B cell (primary cell): ENCODE measurements around the gene INF2. TPM values are rescaled to one million over a fixed set of nuclear protein-coding genes. Genes with fewer than 3 reads are reported as not detected.
"Not testable (repeated sequence)": the region's sequence is repeated elsewhere in the genome, so short reads cannot be mapped to it uniquely, and the experiment has no call there.

Source experiments
- ATAC-seq: fragments of 200-7000 bp; cut with Tn5 transposase; one replicate; pipeline ENCODE4 v1.10.0; 2021; ENCODE audit warnings: low read depth, mild to moderate bottlenecking, moderate number of reproducible peaks, moderate library complexity
- CTCF ChIA-PET: fragments of 350-600 bp; sonication (Branson Sonifier 250); formaldehyde crosslinking; loops from one replicate; lab custom pipeline; 2021; ENCODE audit warnings: antibody characterized with exemption, inconsistent platforms; lab: Charles Lee
- POLR2A ChIA-PET: fragments of 350-600 bp; sonication (Branson Sonifier 250); formaldehyde crosslinking; loops from one replicate; lab custom pipeline; 2021; ENCODE audit warnings: antibody characterized with exemption; lab: Charles Lee
- DNase-seq: peaks from one replicate; pipeline ENCODE4 v3.0.0; 2013
- H2AFZ ChIP-seq: 2 replicates; pipeline ENCODE4 v1.6.1; 2012; ENCODE audit warnings: mild to moderate bottlenecking, low read depth, low read length; ENCODE audit not compliant: insufficient read depth, poor library complexity, severe bottlenecking
- H3K27ac ChIP-seq, 2 donors: 1 replicate in 1 of 2; 2 replicates in 1 of 2; pipeline ENCODE4 v1.5.1; 2012 to 2013; ENCODE audit warnings: low read length in 2 of 2, mild to moderate bottlenecking in 2 of 2, moderate library complexity in 1 of 2
- H3K27me3 ChIP-seq, 4 experiments: fragments of 200-600 bp in 1 of 4; sonication (generic) in 1 of 4; replicated peaks in 1 of 4; 1 replicate in 2 of 4; 2 replicates in 2 of 4; pipeline versions ENCODE4 v1.6.1 to v1.7.0; 2013 to 2016; ENCODE audit warnings: low read length in 3 of 4, mild to moderate bottlenecking in 2 of 4, mixed read lengths in 1 of 4, moderate library complexity in 1 of 4; ENCODE audit not compliant: insufficient read depth in 4 of 4, control insufficient read depth in 3 of 4; ENCODE audit errors: control extremely low read depth in 1 of 4
- H3K36me3 ChIP-seq, 2 experiments: replicated peaks in 1 of 2; 1 replicate in 1 of 2; 2 replicates in 1 of 2; pipeline versions ENCODE4 v1.6.1 to v1.7.1; 2013; ENCODE audit warnings: low read length in 1 of 2; ENCODE audit not compliant: insufficient read depth in 2 of 2, control insufficient read depth in 1 of 2; ENCODE audit errors: control extremely low read depth in 1 of 2, extremely low read depth in 1 of 2
- H3K4me1 ChIP-seq, 2 donors: fragments of 200-600 bp in 1 of 2; sonication (generic) in 1 of 2; 1 replicate in 1 of 2; 2 replicates in 1 of 2; pipeline versions ENCODE4 v1.5.1 to v1.6.1; 2013 to 2017; ENCODE audit warnings: low read length in 2 of 2; ENCODE audit not compliant: control insufficient read depth in 2 of 2, insufficient read depth in 2 of 2
- H3K4me2 ChIP-seq: replicated peaks from 2 replicates; pipeline ENCODE3; 2012; ENCODE audit warnings: mild to moderate bottlenecking, low read depth, low read length; ENCODE audit not compliant: poor library complexity, severe bottlenecking
- H3K4me3 ChIP-seq, 5 experiments: fragments of 200-600 bp in 1 of 5; sonication (generic) in 1 of 5; 1 replicate in 3 of 5; 2 replicates in 2 of 5; pipeline versions ENCODE4 v1.5.1 to v1.7.0; 2011 to 2016; ENCODE audit warnings: low read length in 4 of 5, mild to moderate bottlenecking in 4 of 5, low read depth in 2 of 5, control low read depth in 1 of 5, moderate library complexity in 1 of 5; ENCODE audit not compliant: insufficient read depth in 1 of 5; ENCODE audit errors: control extremely low read depth in 1 of 5, extremely low read depth in 1 of 5
- H3K79me2 ChIP-seq: fragments of 200-600 bp; sonication (generic); one replicate; pipeline ENCODE4 v1.6.0; 2016; ENCODE audit warnings: low read length; ENCODE audit not compliant: control insufficient read depth, insufficient read depth
- H3K9ac ChIP-seq: fragments of 200-600 bp; sonication (generic); 2 replicates; pipeline ENCODE4 v1.6.1; 2017; ENCODE audit warnings: mild to moderate bottlenecking, low read length, moderate library complexity
- H3K9me3 ChIP-seq, 3 donors: one replicate each; pipeline versions ENCODE4 v1.6.1 to v1.7.1; 2013; ENCODE audit warnings: low read length in 2 of 3; ENCODE audit not compliant: control insufficient read depth in 2 of 3, insufficient read depth in 1 of 3; ENCODE audit errors: control extremely low read depth in 1 of 3
- H4K20me1 ChIP-seq: 2 replicates; pipeline ENCODE4 v1.6.0; 2012; ENCODE audit warnings: mild to moderate bottlenecking, low read length; ENCODE audit not compliant: insufficient read depth, control insufficient read depth, poor library complexity, severe bottlenecking
- H3K27ac Mint-ChIP-seq: one replicate; pipeline ENCODE4 v1.8.0; 2021; ENCODE audit warnings: mixed read lengths
- H3K27me3 Mint-ChIP-seq: one replicate; pipeline ENCODE4 v1.8.0; 2021; ENCODE audit warnings: mixed read lengths
- H3K4me1 Mint-ChIP-seq: one replicate; pipeline ENCODE4 v1.8.0; 2021; ENCODE audit warnings: mixed read lengths
- H3K4me3 Mint-ChIP-seq: one replicate; pipeline ENCODE4 v1.8.0; 2021; ENCODE audit warnings: mixed read lengths
- H3K9me3 Mint-ChIP-seq: one replicate; pipeline ENCODE4 v1.8.0; 2022; ENCODE audit warnings: mixed read lengths; ENCODE audit not compliant: insufficient read depth
- CTCF ChIP-seq: fragments of 200-600 bp; IDR thresholded peaks from one replicate; pipeline ENCODE4 v1.8.0; 2022; ENCODE audit warnings: antibody characterized with exemption, mild to moderate bottlenecking
- EZH2 ChIP-seq: IDR thresholded peaks from 2 replicates; pipeline ENCODE4 v1.6.1; 2012; ENCODE audit warnings: borderline replicate concordance, low read depth, mild to moderate bottlenecking, moderate library complexity, low read length; ENCODE audit not compliant: insufficient read depth, poor library complexity, severe bottlenecking
- WGBS: methylation state at CpG from one replicate; pipeline ENCODE4 v1.1.5; 2013; ENCODE audit warnings: missing lambda C conversion rate; ENCODE audit not compliant: insufficient coverage; 5-methylcytosine and 5-hydroxymethylcytosine counted together
- intact Hi-C: fragments of 100-400 bp; cut with micrococcal nuclease; formaldehyde crosslinking; loops from one replicate; pipeline ENCODE4 v1.10.0; 2022
- polyA plus RNA-seq: library from polyadenylated mRNA; depleted of rRNA; stranded (reverse); fragments of >200 nt; gene quantifications from 2 replicates; pipeline ENCODE4 v1.2.3, GENCODE V29; 2012
- total RNA-seq, 2 donors: library from RNA; stranded (reverse); fragments of 120-200 nt in 1 of 2; gene quantifications; 1 replicate in 1 of 2; 2 replicates in 1 of 2; pipeline versions ENCODE4 v1.2.3 to v1.2.4, GENCODE V29; 2013 to 2022

Gene INF2
- total and polyA plus RNA-seq, 2 donors (not counting 1 experiment from before 2014, with no cell fraction given) = 90.2 to 100 TPM

GRCh38 chr14:104749111-104749649 is 59.8 kb downstream of the INF2 start:
- H3K27ac Mint-ChIP-seq = no peak overlapping the region
- H3K79me2 ChIP-seq = peaks cover 19% of the 10 kb centered on the region
- H3K27ac ChIP-seq = no peak overlapping the region
- peaks cover 14 to 19% of the 10 kb centered on the region in 2 donors for H3K4me1 ChIP-seq
- no peaks in the 10 kb centered on the region for H3K27me3 Mint-ChIP-seq
- DNase-seq = no peak
- peaks cover 3% of the 10 kb centered on the region for H4K20me1 ChIP-seq
- WGBS = 62% methylated on average over 10 of the region's 11 CpGs
- H3K9me3 Mint-ChIP-seq = no peaks in the 10 kb centered on the region
- H3K36me3 ChIP-seq = no peaks in the 10 kb centered on the region
- peaks cover 0 to 10% (median 0%) of the 10 kb centered on the region in 3 donors for H3K9me3 ChIP-seq
- CTCF ChIA-PET = no interaction called here
- H3K4me2 ChIP-seq = no peak overlapping the region
- no peak overlapping the region for H3K4me3 ChIP-seq
- intact Hi-C loops = no loop called here
- no peak overlapping the region for H3K4me3 Mint-ChIP-seq
- peaks cover 19% of the 10 kb centered on the region for H3K4me1 Mint-ChIP-seq
- no peak for TF ChIP-seq EZH2
- no peak for TF ChIP-seq CTCF
- ATAC-seq = no peak
- no peaks in the 10 kb centered on the region for H3K27me3 ChIP-seq
- peak overlapping the region; percentile 24 for H2AFZ ChIP-seq
- no peak overlapping the region for H3K9ac ChIP-seq
- POLR2A ChIA-PET = no interaction called here

- Histone ChIP-seq H4K20me1 (peaks cover 13% of the 10 kb centered on the region), H3K27me3 (no peaks in the 10 kb centered on the region), H3K36me3 (no peaks in the 10 kb centered on the region), H3K4me1 (peaks cover 18 to 24% of the 10 kb centered on the region in 2 donors), H3K4me3 (no peak overlapping the region), H2AFZ (no peak overlapping the region), H3K79me2 (peaks cover 29% of the 10 kb centered on the region), H3K9me3 (peaks cover 0 to 12% (median 0%) of the 10 kb centered on the region in 3 donors), H3K9ac (no peak overlapping the region), H3K4me2 (no peak overlapping the region), H3K27ac (no peak overlapping the region)
- ChIA-PET CTCF (interaction anchor here (1.0 to 1.7 kb wide), 2 partner anchors 76 to 85 kb away, joined by 3 to 4 read pairs; no protein-coding TSS in a partner anchor), POLR2A (no interaction called here)
- no peaks in the 10 kb centered on the region for H3K27me3 Mint-ChIP-seq
- TF ChIP-seq EZH2 = no peak
- ATAC-seq (no peak), DNase-seq (no peak)
- no peaks in the 10 kb centered on the region for H3K9me3 Mint-ChIP-seq
- peaks cover 27% of the 10 kb centered on the region for H3K4me1 Mint-ChIP-seq
- 82% methylated on average over 8 of the region's 12 CpGs for WGBS
- intact Hi-C loops = loop anchor here (5.0 kb wide), 3 partner anchors 317 to 1033 kb away; partner anchors contain the start of genes BRF1, GPR132, XRCC3 and ZFYVE21
- no peak overlapping the region for H3K27ac Mint-ChIP-seq
- peak overlapping the region; percentile 16 for H3K4me3 Mint-ChIP-seq
These were observed 60.8 kb downstream of the INF2 start for GRCh38 chr14:104750056-104750752.

GRCh38 chr14:104750753-104751057 is 61.3 kb downstream of the INF2 start:
- ATAC-seq, H3K9me3 Mint-ChIP-seq, H3K4me2 ChIP-seq, H3K27me3 Mint-ChIP-seq, H3K36me3 ChIP-seq, H3K9ac ChIP-seq, H3K27me3 ChIP-seq, H2AFZ ChIP-seq, POLR2A ChIA-PET, DNase-seq, H3K27ac ChIP-seq, H3K4me3 ChIP-seq, H3K27ac Mint-ChIP-seq: not testable (repeated sequence)
- Mint-ChIP-seq H3K4me3 (peak overlapping the region; percentile 54), H3K4me1 (peaks cover 28% of the 10 kb centered on the region)
- intact Hi-C loops = loop anchor here (5.0 kb wide), 3 partner anchors 317 to 1033 kb away; partner anchors contain the start of genes BRF1, GPR132, XRCC3 and ZFYVE21
- CTCF ChIA-PET = interaction anchor here (0.9 to 2.5 kb wide), 4 partner anchors 15 to 85 kb away, joined by 3 to 12 read pairs (median 4); no protein-coding TSS in a partner anchor
- 100% methylated on average over 3 of the region's 5 CpGs for WGBS
- H3K79me2 ChIP-seq = peaks cover 32% of the 10 kb centered on the region
- H3K9me3 ChIP-seq = peaks cover 0 to 14% (median 0%) of the 10 kb centered on the region in 3 donors
- H3K4me1 ChIP-seq = peaks cover 18 to 24% of the 10 kb centered on the region in 2 donors
- H4K20me1 ChIP-seq = peaks cover 18% of the 10 kb centered on the region
